Measurements from ENCODE around the gene HS2ST1.

HS2ST1 gene

GRCh38 chr1:87127581-87127980, 213.1 kb downstream of the HS2ST1 start:
- no peak overlapping the region for H3K4me3 ChIP-seq (ENCODE audit: low read depth in 1 of 2, low read length in 2 of 2)
- H3K9me3 ChIP-seq (ENCODE audit: control insufficient read depth in 1 of 2, low read length in 2 of 2), result no peaks in the 10 kb centered on the region
- H3K36me3 ChIP-seq (ENCODE audit: control insufficient read depth in 1 of 2, insufficient read depth in 2 of 2, low read length in 2 of 2), result no peaks in the 10 kb centered on the region
- H3K27me3 ChIP-seq (ENCODE audit: control insufficient read depth in 1 of 2, insufficient read depth in 2 of 2, low read length in 2 of 2), result no peaks in the 10 kb centered on the region
- peaks cover 0 to 3% of the 10 kb centered on the region in 2 donors for H3K4me1 ChIP-seq (ENCODE audit: control insufficient read depth in 1 of 2, insufficient read depth in 2 of 2, low read length in 2 of 2)
- no peak overlapping the region for H3K9ac ChIP-seq (ENCODE audit: low read depth in 1 of 2, low read length in 2 of 2)
- H3K27ac ChIP-seq (ENCODE audit: low read depth, low read length), result no peak overlapping the region

DNA sequence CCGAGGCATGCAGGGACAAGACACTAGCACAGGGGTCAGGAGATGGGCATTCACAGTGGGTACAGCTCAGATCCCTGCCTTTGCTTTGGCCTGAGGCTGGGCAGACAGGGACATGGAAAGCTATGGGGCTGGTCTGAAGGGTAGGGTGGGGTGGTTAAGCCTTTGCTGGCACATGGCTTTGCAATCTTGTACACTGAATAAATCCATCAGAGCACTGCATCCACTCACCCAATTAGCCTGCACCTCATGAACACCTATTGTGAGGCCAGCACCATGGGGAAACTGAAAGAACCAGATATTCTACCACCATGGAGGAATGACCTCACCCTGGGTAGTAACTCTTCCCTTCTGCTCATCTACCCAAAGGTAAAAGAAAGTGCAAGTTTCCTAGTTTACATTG, 214.6 kb downstream of the HS2ST1 start:
- Histone ChIP-seq H3K4me3 (ENCODE audit: low read depth in 1 of 2, low read length in 2 of 2) (no peak overlapping the region), H3K27me3 (ENCODE audit: control insufficient read depth in 1 of 2, insufficient read depth in 2 of 2, low read length in 2 of 2) (no peaks in the 10 kb centered on the region), H3K27ac (ENCODE audit: low read depth, low read length) (no peak overlapping the region), H3K9ac (ENCODE audit: low read depth in 1 of 2, low read length in 2 of 2) (no peak overlapping the region), H3K9me3 (ENCODE audit: control insufficient read depth in 1 of 2, low read length in 2 of 2) (no peaks in the 10 kb centered on the region), H3K36me3 (ENCODE audit: control insufficient read depth in 1 of 2, insufficient read depth in 2 of 2, low read length in 2 of 2) (no peaks in the 10 kb centered on the region), H3K4me1 (ENCODE audit: control insufficient read depth in 1 of 2, insufficient read depth in 2 of 2, low read length in 2 of 2) (peaks cover 0 to 3% of the 10 kb centered on the region in 2 donors)

GRCh38 chr1:87129606-87130005, 215.2 kb downstream of the HS2ST1 start:
- H3K9ac ChIP-seq (ENCODE audit: low read depth in 1 of 2, low read length in 2 of 2), result no peak overlapping the region
- H3K4me3 ChIP-seq (ENCODE audit: low read depth in 1 of 2, low read length in 2 of 2), result peak overlapping the region in 1 of 2 donors; percentile 17
- no peaks in the 10 kb centered on the region for H3K27me3 ChIP-seq (ENCODE audit: control insufficient read depth in 1 of 2, insufficient read depth in 2 of 2, low read length in 2 of 2)
- peaks cover 1 to 3% of the 10 kb centered on the region in 2 donors for H3K4me1 ChIP-seq (ENCODE audit: control insufficient read depth in 1 of 2, insufficient read depth in 2 of 2, low read length in 2 of 2)
- no peak overlapping the region for H3K27ac ChIP-seq (ENCODE audit: low read depth, low read length)
- H3K36me3 ChIP-seq (ENCODE audit: control insufficient read depth in 1 of 2, insufficient read depth in 2 of 2, low read length in 2 of 2), result no peaks in the 10 kb centered on the region
- H3K9me3 ChIP-seq (ENCODE audit: control insufficient read depth in 1 of 2, low read length in 2 of 2), result no peaks in the 10 kb centered on the region

DNA sequence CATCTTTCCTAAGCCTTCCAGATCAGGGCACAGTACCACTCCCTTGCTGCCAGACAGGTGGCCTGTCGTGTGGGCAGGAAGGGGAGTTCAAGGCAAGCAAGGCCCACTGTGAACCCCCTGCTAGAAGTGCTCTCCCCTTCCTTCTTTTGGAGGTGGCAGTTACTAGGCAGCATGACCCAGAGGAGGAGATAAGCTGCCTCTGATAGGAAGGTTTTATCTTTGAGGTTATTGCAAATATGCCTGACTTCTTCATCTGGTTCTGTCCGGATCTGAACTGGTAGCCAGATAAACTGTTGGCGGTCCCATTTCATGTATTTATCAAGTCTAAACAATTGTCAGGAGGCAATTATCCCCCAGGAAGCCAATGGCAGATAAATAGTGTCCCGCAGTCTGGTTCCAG, 216.0 kb downstream of the HS2ST1 start:
- no peaks in the 10 kb centered on the region for H3K9me3 ChIP-seq (ENCODE audit: control insufficient read depth in 1 of 2, low read length in 2 of 2)
- H3K4me1 ChIP-seq (ENCODE audit: control insufficient read depth in 1 of 2, insufficient read depth in 2 of 2, low read length in 2 of 2), result peaks cover 3 to 7% of the 10 kb centered on the region in 2 donors
- H3K9ac ChIP-seq (ENCODE audit: low read depth in 1 of 2, low read length in 2 of 2), result no peak overlapping the region
- H3K4me3 ChIP-seq (ENCODE audit: low read depth in 1 of 2, low read length in 2 of 2), result no peak overlapping the region
- no peak overlapping the region for H3K27ac ChIP-seq (ENCODE audit: low read depth, low read length)
- no peaks in the 10 kb centered on the region for H3K27me3 ChIP-seq (ENCODE audit: control insufficient read depth in 1 of 2, insufficient read depth in 2 of 2, low read length in 2 of 2)
- no peaks in the 10 kb centered on the region for H3K36me3 ChIP-seq (ENCODE audit: control insufficient read depth in 1 of 2, insufficient read depth in 2 of 2, low read length in 2 of 2)

- Histone ChIP-seq H3K9ac (ENCODE audit: low read depth in 1 of 2, low read length in 2 of 2) (peak overlapping the region; percentile 54 to 55), H3K4me1 (ENCODE audit: control insufficient read depth in 1 of 2, insufficient read depth in 2 of 2, low read length in 2 of 2) (peaks cover 3 to 7% of the 10 kb centered on the region in 2 donors), H3K27ac (ENCODE audit: low read depth, low read length) (no peak overlapping the region), H3K4me3 (ENCODE audit: low read depth in 1 of 2, low read length in 2 of 2) (peak overlapping the region; percentile 78 to 79), H3K36me3 (ENCODE audit: control insufficient read depth in 1 of 2, insufficient read depth in 2 of 2, low read length in 2 of 2) (no peaks in the 10 kb centered on the region), H3K27me3 (ENCODE audit: control insufficient read depth in 1 of 2, insufficient read depth in 2 of 2, low read length in 2 of 2) (no peaks in the 10 kb centered on the region), H3K9me3 (ENCODE audit: control insufficient read depth in 1 of 2, low read length in 2 of 2) (no peaks in the 10 kb centered on the region)
These were observed 217.4 kb downstream of the HS2ST1 start for GRCh38 chr1:87131809-87132283.

DNA sequence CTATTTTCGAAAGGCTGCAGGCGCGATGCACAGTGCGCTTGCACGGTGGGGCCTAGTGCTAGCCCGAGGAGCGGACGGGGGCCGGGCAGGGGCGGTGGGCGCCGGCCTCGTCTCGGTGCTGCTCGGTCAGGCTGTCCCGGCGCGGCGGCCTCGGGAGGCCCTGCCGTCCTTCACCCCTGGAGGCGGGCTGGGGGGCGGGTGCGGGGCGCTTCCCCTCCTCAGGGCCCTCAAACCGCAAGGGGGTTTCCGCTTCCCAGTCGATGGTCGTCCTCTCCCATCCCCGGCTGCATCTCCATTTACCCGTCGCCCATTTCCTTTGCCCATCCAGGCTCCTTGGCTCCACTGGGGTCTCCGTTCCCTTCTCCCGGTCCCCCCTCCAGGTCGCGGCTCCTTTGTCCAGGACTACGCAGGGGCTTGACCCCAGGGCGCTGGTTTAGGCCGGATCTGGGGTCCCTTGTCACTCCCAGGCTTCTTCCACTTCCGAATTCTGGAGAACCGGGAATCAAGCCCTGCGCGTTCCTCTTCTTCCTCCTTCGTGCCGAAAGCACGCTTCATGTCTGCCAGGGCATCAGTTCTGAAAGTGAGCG, 217.9 kb downstream of the HS2ST1 start:
- Histone ChIP-seq H3K36me3 (ENCODE audit: control insufficient read depth in 1 of 2, insufficient read depth in 2 of 2, low read length in 2 of 2) (no peaks in the 10 kb centered on the region), H3K27ac (ENCODE audit: low read depth, low read length) (no peak overlapping the region), H3K27me3 (ENCODE audit: control insufficient read depth in 1 of 2, insufficient read depth in 2 of 2, low read length in 2 of 2) (no peaks in the 10 kb centered on the region), H3K9me3 (ENCODE audit: control insufficient read depth in 1 of 2, low read length in 2 of 2) (no peaks in the 10 kb centered on the region), H3K4me3 (ENCODE audit: low read depth in 1 of 2, low read length in 2 of 2) (peak overlapping the region; percentile 78 to 79), H3K9ac (ENCODE audit: low read depth in 1 of 2, low read length in 2 of 2) (peak overlapping the region; percentile 54 to 55), H3K4me1 (ENCODE audit: control insufficient read depth in 1 of 2, insufficient read depth in 2 of 2, low read length in 2 of 2) (peaks cover 3 to 7% of the 10 kb centered on the region in 2 donors)

DNA sequence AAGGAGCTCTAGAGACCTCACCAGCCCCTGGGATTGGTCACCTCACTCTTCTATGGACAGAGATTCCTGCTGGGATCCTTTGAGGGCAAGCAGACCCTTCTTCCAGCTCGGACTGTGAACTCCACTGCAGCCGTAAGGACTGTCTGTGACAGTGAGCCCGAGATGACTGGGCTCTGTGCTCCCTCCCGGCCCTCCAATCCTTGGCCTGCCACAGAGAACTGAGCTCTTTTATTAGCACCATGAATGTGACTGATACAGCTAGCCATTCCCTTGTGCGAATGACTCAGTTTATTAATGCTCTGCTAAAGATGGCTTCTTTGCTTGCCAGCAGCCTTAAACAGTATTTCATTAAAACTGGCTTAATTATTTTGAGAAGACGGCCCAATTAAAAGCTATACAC, 219.6 kb downstream of the HS2ST1 start:
- H3K9me3 ChIP-seq (ENCODE audit: control insufficient read depth in 1 of 2, low read length in 2 of 2), result no peaks in the 10 kb centered on the region
- no peak overlapping the region for H3K27ac ChIP-seq (ENCODE audit: low read depth, low read length)
- no peak overlapping the region for H3K9ac ChIP-seq (ENCODE audit: low read depth in 1 of 2, low read length in 2 of 2)
- H3K4me1 ChIP-seq (ENCODE audit: control insufficient read depth in 1 of 2, insufficient read depth in 2 of 2, low read length in 2 of 2), result peaks cover 3 to 7% of the 10 kb centered on the region in 2 donors
- no peak overlapping the region for H3K4me3 ChIP-seq (ENCODE audit: low read depth in 1 of 2, low read length in 2 of 2)
- peaks cover 0 to 7% of the 10 kb centered on the region in 2 donors for H3K27me3 ChIP-seq (ENCODE audit: control insufficient read depth in 1 of 2, insufficient read depth in 2 of 2, low read length in 2 of 2)
- H3K36me3 ChIP-seq (ENCODE audit: control insufficient read depth in 1 of 2, insufficient read depth in 2 of 2, low read length in 2 of 2), result no peaks in the 10 kb centered on the region

GRCh38 chr1:87134625-87135328, 220.3 kb downstream of the HS2ST1 start:
- Histone ChIP-seq H3K27ac (ENCODE audit: low read depth, low read length) (no peak overlapping the region), H3K4me3 (ENCODE audit: low read depth in 1 of 2, low read length in 2 of 2) (no peak overlapping the region), H3K4me1 (ENCODE audit: control insufficient read depth in 1 of 2, insufficient read depth in 2 of 2, low read length in 2 of 2) (peaks cover 1 to 7% of the 10 kb centered on the region in 2 donors), H3K27me3 (ENCODE audit: control insufficient read depth in 1 of 2, insufficient read depth in 2 of 2, low read length in 2 of 2) (peaks cover 0 to 7% of the 10 kb centered on the region in 2 donors), H3K36me3 (ENCODE audit: control insufficient read depth in 1 of 2, insufficient read depth in 2 of 2, low read length in 2 of 2) (no peaks in the 10 kb centered on the region), H3K9ac (ENCODE audit: low read depth in 1 of 2, low read length in 2 of 2) (no peak overlapping the region), H3K9me3 (ENCODE audit: control insufficient read depth in 1 of 2, low read length in 2 of 2) (no peaks in the 10 kb centered on the region)

- Histone ChIP-seq H3K27ac (ENCODE audit: low read depth, low read length) (no peak overlapping the region), H3K9ac (ENCODE audit: low read depth in 1 of 2, low read length in 2 of 2) (no peak overlapping the region)
These were observed 220.9 kb downstream of the HS2ST1 start for GRCh38 chr1:87135329-87135712.

GRCh38 chr1:87136607-87137341, 222.3 kb downstream of the HS2ST1 start:
- no peaks in the 10 kb centered on the region for H3K9me3 ChIP-seq (ENCODE audit: control insufficient read depth in 1 of 2, low read length in 2 of 2)
- H3K4me3 ChIP-seq (ENCODE audit: low read depth in 1 of 2, low read length in 2 of 2), result no peak overlapping the region
- H3K27ac ChIP-seq (ENCODE audit: low read depth, low read length), result no peak overlapping the region
- H3K27me3 ChIP-seq (ENCODE audit: control insufficient read depth in 1 of 2, insufficient read depth in 2 of 2, low read length in 2 of 2), result peaks cover 0 to 7% of the 10 kb centered on the region in 2 donors
- no peaks in the 10 kb centered on the region for H3K36me3 ChIP-seq (ENCODE audit: control insufficient read depth in 1 of 2, insufficient read depth in 2 of 2, low read length in 2 of 2)
- H3K9ac ChIP-seq (ENCODE audit: low read depth in 1 of 2, low read length in 2 of 2), result no peak overlapping the region
- peaks cover 0 to 7% of the 10 kb centered on the region in 2 donors for H3K4me1 ChIP-seq (ENCODE audit: control insufficient read depth in 1 of 2, insufficient read depth in 2 of 2, low read length in 2 of 2)

More at GRCh38 chr1:87135329-87135712, 220.9 kb downstream of the HS2ST1 start:
- H3K27me3 ChIP-seq (ENCODE audit: control insufficient read depth in 1 of 2, insufficient read depth in 2 of 2, low read length in 2 of 2), result peaks cover 0 to 7% of the 10 kb centered on the region in 2 donors
- H3K36me3 ChIP-seq (ENCODE audit: control insufficient read depth in 1 of 2, insufficient read depth in 2 of 2, low read length in 2 of 2), result no peaks in the 10 kb centered on the region
- no peak overlapping the region for H3K4me3 ChIP-seq (ENCODE audit: low read depth in 1 of 2, low read length in 2 of 2)
- H3K4me1 ChIP-seq (ENCODE audit: control insufficient read depth in 1 of 2, insufficient read depth in 2 of 2, low read length in 2 of 2), result peaks cover 0 to 7% of the 10 kb centered on the region in 2 donors
- no peaks in the 10 kb centered on the region for H3K9me3 ChIP-seq (ENCODE audit: control insufficient read depth in 1 of 2, low read length in 2 of 2)

Measured in duodenal mucosa (tissue), 2 donors.